Testis (tissue), 3 donors: ENCODE results near the gene MAB21L4. TPM values are rescaled to one million over a fixed set of nuclear protein-coding genes. Genes with fewer than 3 reads are reported as not detected.

Source experiments
- DNase-seq: peaks from one replicate; pipeline ENCODE4 v3.0.0-alpha.2; 2019
- H3K27ac ChIP-seq, 2 donors: fragments of 200-600 bp; sonication (generic); one replicate each; pipeline ENCODE4 v1.5.1; 2019
- H3K27me3 ChIP-seq: fragments of 200-600 bp; sonication (generic); one replicate; pipeline ENCODE4 v1.5.1; 2019
- H3K36me3 ChIP-seq: fragments of 200-600 bp; sonication (generic); one replicate; pipeline ENCODE4 v1.5.1; 2017; ENCODE audit warnings: low read depth; ENCODE audit errors: missing control alignments
- H3K4me1 ChIP-seq: fragments of 200-600 bp; sonication (generic); one replicate; pipeline ENCODE4 v1.5.1; 2019
- H3K4me3 ChIP-seq, 2 donors: fragments of 200-600 bp; sonication (generic); one replicate each; pipeline ENCODE4 v1.5.1; 2017 to 2019
- H3K9me3 ChIP-seq: fragments of 200-600 bp; sonication (generic); one replicate; pipeline ENCODE4 v1.5.1; 2017
- POLR2A ChIP-seq: fragments of 450-650 bp; IDR thresholded peaks from one replicate; pipeline ENCODE4 v1.6.1; 2017; ENCODE audit warnings: antibody characterized with exemption, mild to moderate bottlenecking, moderate library complexity
- WGBS, 2 donors: methylation state at CpG; one replicate each; pipeline ENCODE4 v1.1.5; 2018; 5-methylcytosine and 5-hydroxymethylcytosine counted together
- intact Hi-C: fragments of 100-400 bp; cut with DNase I; formaldehyde crosslinking; loops from one replicate; pipeline ENCODE4 v1.15.1; 2023; ENCODE audit warnings: low total_unique reads
- polyA plus RNA-seq: library from polyadenylated mRNA; stranded (reverse); fragments of 350-450 nt; fragmentation: Illumina TruSeq; extraction: RNeasy Lipid Tissue Mini Kit (QIAGEN cat#74804); gene quantifications from one replicate; pipeline ENCODE4 v1.2.3, GENCODE V29; 2014; ENCODE audit warnings: low read depth, low replicate concordance; ENCODE audit not compliant: insufficient read depth
- total RNA-seq, 2 donors: library from RNA; depleted of rRNA; stranded (reverse); fragments of >200 nt; gene quantifications; one replicate each; pipeline ENCODE4 v1.2.3, GENCODE V29; 2016
- TF ChIP-seq, protein P1 (sequence below), 3 experiments: fragments of 450-650 bp in 2 of 3; fragments of 200-600 bp in 1 of 3; sonication (generic) in 1 of 3; IDR thresholded peaks; one replicate each; pipeline ENCODE4 v1.5.1; 2016 to 2019; ENCODE audit warnings: antibody characterized with exemption in 3 of 3, mild to moderate bottlenecking in 2 of 3, moderate library complexity in 1 of 3

MAB21L4 gene
- total and polyA plus RNA-seq, 3 donors from 2014 or later: 1.1 TPM; not detected in 2

DNA sequence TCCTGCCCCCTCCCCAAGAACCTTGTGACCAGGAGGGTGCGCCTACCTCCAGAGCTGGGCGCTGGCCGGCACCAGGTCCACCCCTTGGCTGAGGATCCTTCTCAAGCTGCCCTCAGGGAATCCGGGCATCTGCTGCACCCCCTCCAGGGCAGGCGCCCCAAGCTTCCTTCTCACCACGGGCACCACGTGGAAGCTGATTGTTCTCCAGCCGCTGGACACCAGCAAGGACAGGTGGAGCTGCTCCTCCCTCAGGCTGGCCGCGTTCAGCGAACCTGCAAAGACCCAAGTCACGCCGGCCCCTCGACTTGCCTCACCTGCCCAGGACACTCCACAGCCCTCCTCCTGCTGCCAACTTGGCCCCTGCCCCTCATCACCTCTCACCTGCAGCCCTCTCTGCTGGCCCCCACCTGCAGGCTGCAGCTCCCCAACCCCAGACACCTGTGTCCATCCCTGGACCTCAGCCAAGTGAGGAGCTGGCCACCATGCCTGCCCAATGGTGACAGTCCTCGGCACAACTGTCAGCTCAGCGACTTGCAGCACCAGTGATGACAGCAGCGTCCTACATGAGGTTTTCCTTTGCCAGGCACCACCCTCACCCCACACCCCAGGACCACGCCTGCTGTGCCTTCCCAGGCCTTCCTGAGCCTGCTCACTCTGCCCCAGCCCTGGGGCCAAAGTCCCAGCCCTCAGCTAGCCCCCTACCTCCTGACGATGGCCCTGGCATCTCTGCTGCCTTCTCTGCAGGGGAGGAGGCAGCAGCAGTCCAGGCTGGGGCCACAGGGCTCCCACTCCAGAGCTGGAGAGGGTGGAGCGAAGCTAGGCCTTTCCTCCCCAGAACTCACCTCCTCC is 4.2 kb downstream of the MAB21L4 start:
- H3K27ac ChIP-seq: no peak overlapping the region
- no peaks in the 10 kb centered on the region for H3K9me3 ChIP-seq
- 85 to 95% methylated on average over 5 to 19 of the region's 20 CpGs for WGBS, 2 donors
- DNase-seq: no peak
- intact Hi-C loops: no loop called here
- H3K27me3 ChIP-seq: no peaks in the 10 kb centered on the region
- H3K4me1 ChIP-seq: no peaks in the 10 kb centered on the region
- TF ChIP-seq POLR2A: no peak
- TF ChIP-seq, protein P1, sequence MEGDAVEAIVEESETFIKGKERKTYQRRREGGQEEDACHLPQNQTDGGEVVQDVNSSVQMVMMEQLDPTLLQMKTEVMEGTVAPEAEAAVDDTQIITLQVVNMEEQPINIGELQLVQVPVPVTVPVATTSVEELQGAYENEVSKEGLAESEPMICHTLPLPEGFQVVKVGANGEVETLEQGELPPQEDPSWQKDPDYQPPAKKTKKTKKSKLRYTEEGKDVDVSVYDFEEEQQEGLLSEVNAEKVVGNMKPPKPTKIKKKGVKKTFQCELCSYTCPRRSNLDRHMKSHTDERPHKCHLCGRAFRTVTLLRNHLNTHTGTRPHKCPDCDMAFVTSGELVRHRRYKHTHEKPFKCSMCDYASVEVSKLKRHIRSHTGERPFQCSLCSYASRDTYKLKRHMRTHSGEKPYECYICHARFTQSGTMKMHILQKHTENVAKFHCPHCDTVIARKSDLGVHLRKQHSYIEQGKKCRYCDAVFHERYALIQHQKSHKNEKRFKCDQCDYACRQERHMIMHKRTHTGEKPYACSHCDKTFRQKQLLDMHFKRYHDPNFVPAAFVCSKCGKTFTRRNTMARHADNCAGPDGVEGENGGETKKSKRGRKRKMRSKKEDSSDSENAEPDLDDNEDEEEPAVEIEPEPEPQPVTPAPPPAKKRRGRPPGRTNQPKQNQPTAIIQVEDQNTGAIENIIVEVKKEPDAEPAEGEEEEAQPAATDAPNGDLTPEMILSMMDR (IDR thresholded peaks at IDR 0.05): no peak
- H3K4me3 ChIP-seq: no peak overlapping the region
- no peaks in the 10 kb centered on the region for H3K36me3 ChIP-seq

DNA sequence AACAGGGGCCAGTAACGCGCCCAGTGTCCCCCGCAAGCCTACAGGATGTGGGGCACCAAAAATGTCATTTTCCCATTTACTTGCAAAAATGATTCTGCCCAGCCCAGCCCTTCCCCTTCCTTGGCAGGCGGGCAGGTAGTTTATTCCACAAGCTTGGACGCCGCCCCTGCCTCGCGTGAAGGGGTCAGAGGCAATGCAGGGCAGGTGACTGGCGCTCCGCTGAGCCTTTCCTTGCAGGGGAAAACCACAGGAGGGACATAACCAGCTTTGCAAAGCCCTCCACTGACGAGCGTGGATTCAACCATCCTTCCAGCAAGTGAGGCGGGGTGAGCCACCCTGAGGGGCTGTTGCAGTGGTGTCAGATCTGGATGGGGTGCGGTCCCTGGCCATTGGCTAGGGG is 5.3 kb downstream of the MAB21L4 start:
- 81 to 83% methylated on average over 3 to 14 of the region's 14 CpGs for WGBS, 2 donors
- H3K27me3 ChIP-seq: no peaks in the 10 kb centered on the region
- no peak for DNase-seq
- H3K4me3 ChIP-seq: no peak overlapping the region
- no peaks in the 10 kb centered on the region for H3K36me3 ChIP-seq
- TF ChIP-seq, protein P1 (IDR thresholded peaks at IDR 0.05): no peak
- no peaks in the 10 kb centered on the region for H3K4me1 ChIP-seq
- H3K27ac ChIP-seq: no peak overlapping the region
- no peaks in the 10 kb centered on the region for H3K9me3 ChIP-seq
- intact Hi-C loops: no loop called here

DNA sequence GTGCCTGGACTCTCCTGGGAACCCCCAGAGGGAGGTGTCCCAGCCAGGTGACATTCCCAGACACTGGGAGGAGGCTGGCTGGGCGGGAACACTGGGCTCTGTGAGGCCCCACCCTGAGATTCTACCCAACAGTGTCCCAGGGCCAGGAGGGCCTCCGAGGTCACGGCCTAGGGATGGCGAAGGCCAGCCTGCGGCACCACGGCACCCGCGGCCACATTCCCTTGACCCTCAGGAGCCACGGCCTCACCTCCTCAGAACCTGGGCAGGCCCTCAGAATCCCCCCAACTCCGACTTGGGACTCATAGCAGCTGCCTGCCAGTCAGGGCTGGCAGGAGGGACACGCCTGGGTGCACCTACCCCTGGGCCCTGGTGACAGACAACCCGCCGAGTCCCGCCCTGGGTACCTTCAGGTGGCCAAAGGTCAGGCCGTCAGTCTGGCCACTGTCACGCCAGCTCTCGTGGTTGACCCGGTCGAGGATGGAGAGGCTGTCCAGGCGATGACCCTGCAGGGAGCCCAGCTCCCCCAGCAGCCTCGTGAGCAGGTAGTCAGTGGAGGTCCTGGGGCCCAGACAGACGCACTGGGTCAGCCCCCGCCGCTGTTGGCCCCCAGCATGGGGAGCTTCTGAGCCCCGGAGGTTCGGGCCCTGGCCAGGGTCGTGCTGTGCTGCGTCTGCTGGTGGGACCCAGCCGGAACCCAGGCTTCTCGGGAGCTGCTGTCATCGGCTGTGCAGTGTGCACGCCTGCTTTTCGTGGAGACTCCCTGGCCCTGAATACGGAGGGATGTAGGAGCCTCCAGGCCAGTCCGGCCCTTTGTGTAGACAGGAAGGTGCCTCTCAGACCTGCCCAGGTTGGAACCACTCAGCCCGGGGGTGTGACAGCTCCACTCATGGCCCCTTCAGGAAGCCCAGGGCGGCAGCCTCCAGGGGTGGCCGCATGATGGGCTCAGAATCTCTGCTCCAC is 6.1 kb downstream of the MAB21L4 start:
- TF ChIP-seq POLR2A: no peak
- TF ChIP-seq, protein P1 (IDR thresholded peaks at IDR 0.05): no peak
- H3K4me3 ChIP-seq: no peak overlapping the region
- no peak overlapping the region for H3K27ac ChIP-seq
- no peaks in the 10 kb centered on the region for H3K9me3 ChIP-seq
- intact Hi-C loops: no loop called here
- no peaks in the 10 kb centered on the region for H3K4me1 ChIP-seq
- H3K27me3 ChIP-seq: no peaks in the 10 kb centered on the region
- DNase-seq: no peak
- no peaks in the 10 kb centered on the region for H3K36me3 ChIP-seq
- 90 to 92% methylated on average over 4 to 38 of the region's 38 CpGs for WGBS, 2 donors

DNA sequence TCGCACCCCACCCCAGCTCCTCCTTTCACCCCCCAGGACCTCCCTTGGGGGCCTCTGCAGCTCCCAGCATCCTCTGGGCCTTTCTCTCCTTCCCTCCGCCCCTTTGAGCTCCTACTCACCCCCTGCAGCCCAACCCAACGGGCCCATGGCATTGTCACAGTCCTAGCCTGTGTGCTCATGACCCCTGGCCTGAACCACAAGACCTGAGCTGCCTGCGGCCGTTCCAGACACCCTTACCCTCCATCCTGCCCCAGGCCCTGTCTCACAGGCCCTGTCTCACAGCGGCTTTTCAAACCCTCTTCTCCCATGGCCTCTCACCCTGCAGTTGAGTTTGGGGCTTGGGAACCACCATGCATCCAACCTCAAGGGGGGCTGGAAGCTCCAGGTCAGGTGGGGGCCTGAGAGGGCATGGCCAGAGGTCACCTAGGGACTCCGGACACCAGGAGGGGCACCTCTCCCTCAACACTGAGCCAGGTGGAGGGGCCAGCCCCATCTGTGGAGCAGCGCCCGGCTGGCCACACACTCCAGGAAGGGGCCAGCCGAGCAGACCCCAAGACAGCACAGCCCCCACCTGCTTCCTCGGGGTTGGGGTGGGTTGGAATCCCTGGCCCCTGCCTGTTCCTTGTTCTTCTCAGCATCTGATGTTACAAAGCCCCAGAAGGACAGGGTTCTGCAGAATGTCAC is 6.9 kb downstream of the MAB21L4 start:
- no peaks in the 10 kb centered on the region for H3K27me3 ChIP-seq
- H3K9me3 ChIP-seq: no peaks in the 10 kb centered on the region
- no peak overlapping the region for H3K4me3 ChIP-seq
- H3K4me1 ChIP-seq: no peaks in the 10 kb centered on the region
- DNase-seq: no peak
- 84 to 86% methylated on average over 6 to 11 of the region's 11 CpGs for WGBS, 2 donors
- intact Hi-C loops: no loop called here
- TF ChIP-seq, protein P1 (IDR thresholded peaks at IDR 0.05): no peak
- no peak for TF ChIP-seq POLR2A
- H3K36me3 ChIP-seq: no peaks in the 10 kb centered on the region
- no peak overlapping the region for H3K27ac ChIP-seq
